Effector CD4-positive, alpha-beta T cell (primary cell): ENCODE measurements around the gene IGFBP5.

Experiments used
- DNase-seq: peaks from one replicate; pipeline ENCODE4 v3.0.0-alpha.2; 2020

IGFBP5 gene

DNA sequence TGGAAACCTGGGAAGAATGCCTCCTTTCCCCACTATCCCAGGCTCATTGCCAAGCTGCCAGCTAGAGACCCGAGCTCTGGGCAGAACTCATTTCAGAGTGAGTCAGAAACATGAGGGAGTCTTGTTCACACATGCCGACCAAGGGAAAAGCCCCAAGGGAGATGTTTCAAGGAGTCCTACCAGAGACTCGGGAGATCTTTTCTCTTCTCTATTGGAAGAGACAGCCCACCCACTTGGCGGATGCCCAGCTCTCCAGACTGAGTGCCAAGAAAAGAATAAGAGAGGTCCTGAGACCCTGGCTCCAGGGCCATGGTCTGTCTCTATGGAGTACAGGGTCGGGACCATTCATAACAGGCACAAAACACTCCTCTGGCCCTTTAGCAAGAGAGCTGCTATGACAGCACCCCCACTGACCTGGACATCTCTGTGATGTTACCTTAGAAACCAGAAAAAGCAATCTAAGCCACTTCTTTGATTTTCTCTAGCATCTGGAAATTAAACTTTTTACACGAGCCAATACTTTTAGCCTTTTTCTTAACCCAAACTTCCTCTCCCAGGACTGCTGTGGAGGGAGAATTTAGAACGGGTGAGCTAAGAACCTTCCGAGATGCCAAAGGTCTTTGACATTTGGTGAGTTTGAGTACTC, 18.5 kb upstream of the IGFBP5 start:
- DNase-seq, result no peak

GRCh38 chr2:216711348-216711747, 16.0 kb upstream of the IGFBP5 start:
- no peak for DNase-seq

GRCh38 chr2:216710551-216711301, 15.4 kb upstream of the IGFBP5 start:
- no peak for DNase-seq

DNA sequence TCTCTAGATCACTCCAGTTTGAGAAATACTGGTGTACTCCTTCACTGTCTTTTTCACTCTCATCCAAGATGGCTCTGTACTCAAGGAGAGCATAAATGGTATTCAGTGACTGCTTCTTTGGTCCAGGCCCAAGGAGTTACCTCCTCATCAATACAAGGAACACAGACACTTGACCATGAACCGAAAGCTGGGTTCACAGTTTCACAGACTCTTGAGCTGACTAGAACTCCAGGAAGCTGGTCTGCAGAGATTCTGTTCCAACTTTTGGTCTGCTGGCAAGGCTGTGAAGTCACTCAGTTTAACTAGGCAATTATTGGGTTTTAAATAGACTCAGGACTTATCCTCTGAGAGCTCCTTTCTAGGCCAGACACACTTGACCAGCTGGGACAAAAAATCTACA, 7.4 kb upstream of the IGFBP5 start:
- DNase-seq, result no peak

- DNase-seq, result no peak
Observed at GRCh38 chr2:216701544-216701943, 6.2 kb upstream of the IGFBP5 start.

- DNase-seq, result no peak
Observed at GRCh38 chr2:216700781-216701180, 5.4 kb upstream of the IGFBP5 start.

DNA sequence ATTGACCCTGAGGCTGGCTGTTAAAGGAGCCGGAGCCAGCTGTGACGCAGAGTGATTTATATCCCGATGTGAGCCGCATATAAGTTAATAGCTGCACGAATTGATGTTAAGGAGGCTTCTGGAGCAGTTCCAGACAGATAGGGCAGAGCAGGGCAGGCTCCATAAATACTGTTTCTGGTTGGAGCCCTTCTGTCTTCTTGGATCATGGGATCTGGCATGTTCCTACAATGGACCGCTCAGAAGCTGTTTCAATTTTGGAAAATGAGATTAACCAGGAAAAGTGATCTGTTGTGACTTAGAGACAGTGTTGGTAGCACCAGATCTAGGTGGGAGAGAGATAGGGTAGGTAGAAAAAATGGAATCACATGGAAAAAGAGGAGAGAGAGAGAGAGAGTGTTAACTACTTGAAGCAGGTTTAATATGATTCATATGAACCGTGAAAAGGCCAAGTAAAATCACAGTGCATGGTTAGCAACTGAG, 4.8 kb upstream of the IGFBP5 start:
- no peak for DNase-seq

DNA sequence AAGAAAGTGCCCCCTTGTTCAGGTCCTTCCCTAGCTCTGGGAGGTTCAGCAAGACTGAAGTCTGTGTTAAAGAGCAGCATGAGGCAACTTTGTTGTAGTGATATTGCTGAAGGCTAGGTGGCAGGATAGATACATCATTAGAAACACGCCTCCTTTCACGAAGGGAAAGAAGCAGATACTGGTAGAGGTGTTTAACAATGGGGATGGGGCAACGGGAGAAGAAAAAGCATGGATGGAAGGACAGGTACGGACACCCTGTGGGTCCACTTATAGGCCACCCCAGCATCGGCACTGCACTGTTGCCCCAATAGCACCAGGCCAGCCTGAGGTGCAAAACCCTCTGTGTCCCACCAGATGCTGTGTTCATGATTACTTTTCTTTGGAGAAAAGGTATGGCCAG, 3.5 kb upstream of the IGFBP5 start:
- no peak for DNase-seq

- no peak for DNase-seq
Observed at GRCh38 chr2:216698293-216698692, 2.9 kb upstream of the IGFBP5 start.

DNA sequence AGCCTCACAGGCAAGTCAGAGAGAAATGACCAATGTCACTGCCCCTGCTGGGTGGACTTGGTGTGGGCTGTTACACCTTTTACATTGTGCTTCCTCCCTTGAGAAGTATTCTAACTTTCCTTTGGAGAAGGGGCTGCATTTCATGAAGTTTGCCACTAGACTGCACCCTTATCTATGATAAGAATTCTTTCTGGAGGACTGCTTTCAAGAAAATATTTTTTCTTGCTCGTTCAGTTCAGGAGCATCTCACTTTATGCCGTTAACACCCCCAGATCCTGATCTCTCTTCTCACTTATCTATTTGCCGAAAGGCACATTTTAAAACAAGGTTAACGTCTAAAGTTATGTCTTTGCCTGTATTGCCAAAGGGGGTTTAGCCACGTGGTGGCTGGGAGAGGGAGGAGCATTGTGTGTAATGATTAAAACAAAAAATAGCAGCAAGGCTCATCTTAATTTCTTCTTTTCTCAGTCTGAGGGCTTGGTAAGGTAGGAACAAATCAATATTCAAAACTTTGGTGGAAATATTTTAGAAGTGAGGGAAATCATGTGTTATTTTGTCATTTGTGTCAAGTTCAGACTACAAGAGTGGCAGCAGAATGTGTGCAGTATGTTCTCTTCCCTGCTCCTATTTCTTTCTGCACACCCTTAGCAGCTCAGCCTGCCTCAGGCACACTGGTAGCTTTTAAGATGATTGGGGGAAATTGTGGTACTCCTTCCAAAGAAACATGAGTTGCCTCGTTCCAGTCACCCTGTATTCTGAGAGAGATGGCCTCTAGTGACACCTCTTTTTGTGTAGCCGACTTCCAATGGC, 1.6 kb upstream of the IGFBP5 start:
- no peak for DNase-seq

DNA sequence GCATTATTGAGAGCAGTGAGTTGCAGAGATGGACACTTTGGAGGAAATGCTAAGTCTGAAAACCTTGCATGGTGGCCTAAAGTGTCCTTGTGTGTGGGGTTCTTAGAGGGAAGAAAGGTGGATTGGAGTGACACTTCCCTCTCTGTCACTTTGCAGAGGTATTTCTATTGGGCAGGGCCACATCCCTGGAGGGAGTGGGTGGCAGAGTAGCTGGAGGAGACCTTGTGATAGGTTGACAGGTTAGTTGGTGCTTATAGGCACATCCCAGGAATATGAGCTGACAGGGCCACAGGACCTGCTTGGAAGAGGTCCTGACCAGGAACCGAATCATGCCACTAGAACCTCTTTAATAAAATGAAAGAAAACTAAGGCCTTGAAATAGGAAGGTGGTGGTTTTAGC, 972 bp upstream of the IGFBP5 start:
- no peak for DNase-seq

- DNase-seq, result no peak
Observed at GRCh38 chr2:216694826-216695217, 527 bp downstream of the IGFBP5 start.

- DNase-seq, result no peak
Observed at GRCh38 chr2:216694082-216694825, 1.1 kb downstream of the IGFBP5 start.

DNA sequence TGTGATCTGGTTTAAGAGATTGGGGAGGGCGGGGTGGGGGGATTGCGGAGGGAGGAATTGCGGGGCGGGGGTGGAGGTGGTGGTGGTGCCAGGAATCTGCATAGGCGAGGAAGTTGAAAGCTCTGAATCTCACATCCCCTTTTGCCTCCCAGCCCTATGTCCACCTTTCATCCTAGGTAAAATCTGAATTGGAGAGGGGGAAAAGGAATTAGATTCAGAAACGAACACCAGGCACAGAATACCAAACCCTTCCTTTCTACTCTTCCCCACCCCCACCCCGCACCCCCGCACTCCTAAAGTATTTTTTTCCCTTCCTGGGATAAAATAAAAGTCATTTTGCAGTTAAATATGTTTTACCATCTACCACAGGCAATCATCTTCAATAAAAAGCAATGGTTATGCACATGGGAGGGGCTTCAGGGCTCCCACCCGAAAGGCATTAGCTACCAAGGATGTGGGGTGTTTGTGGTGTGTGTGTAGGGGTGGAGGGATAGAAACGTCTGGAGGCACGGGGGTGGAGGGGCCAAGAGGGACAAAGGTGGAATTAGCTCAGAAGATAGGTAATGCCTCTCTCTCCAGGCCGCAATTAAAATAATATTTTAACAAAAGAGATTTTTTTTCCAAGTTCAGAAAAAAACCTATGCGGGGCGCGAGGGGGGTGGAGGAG, 1.8 kb downstream of the IGFBP5 start:
- no peak for DNase-seq

- DNase-seq, result no peak
Observed at GRCh38 chr2:216692636-216693413, 2.5 kb downstream of the IGFBP5 start.

DNA sequence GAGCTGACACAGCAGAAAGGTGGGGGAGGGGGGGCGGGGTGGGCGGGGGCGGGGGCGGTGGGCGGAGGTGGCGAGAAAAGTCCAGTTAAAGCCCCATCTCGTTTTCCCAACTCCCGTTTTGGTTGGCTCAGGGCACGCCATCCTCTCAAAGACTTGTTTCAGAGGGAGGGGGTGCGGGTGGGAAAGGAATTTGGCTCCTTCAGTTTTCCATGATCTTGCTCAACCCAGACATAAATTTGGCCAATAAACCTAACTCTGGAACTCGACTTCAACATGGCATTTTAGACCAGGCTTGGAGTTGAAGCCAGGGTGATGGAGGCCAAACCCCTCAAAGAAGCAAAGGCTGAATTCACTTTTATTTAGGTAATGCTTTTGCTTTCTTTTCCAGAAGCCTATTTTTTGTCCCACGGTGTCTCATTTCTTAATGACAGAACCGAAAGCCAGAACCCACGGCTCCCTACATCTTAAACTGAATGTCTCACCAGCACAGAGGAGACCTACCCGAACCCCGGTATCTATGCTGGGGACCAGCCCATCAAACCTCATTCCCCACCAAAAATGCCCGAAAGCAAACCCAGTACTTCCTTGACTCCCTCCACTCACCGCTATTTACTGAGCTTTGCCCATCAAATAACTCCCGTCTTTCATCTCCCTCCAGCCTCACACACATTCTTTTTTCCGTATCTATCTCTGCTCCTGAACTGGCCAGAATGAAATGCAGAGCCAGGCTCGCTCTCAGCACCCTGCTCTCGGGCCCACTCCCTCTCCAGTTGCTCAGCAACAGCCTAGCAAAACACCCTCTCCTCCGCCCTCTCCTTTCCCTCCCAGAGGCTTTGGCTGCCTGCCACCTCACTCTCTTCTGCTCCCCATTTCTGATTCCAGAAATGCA, 4.3 kb downstream of the IGFBP5 start:
- DNase-seq, result no peak

GRCh38 chr2:216690456-216690852, 4.9 kb downstream of the IGFBP5 start:
- DNase-seq, result no peak

- DNase-seq, result no peak
Observed at GRCh38 chr2:216689397-216689796, 6.0 kb downstream of the IGFBP5 start.

GRCh38 chr2:216688731-216689340, 6.5 kb downstream of the IGFBP5 start:
- DNase-seq, result no peak

GRCh38 chr2:216687646-216688045, 7.7 kb downstream of the IGFBP5 start:
- DNase-seq, result no peak
